ENCODE results near the gene GPR75.

- TF ChIP-seq CTCF (IDR thresholded peaks at IDR 0.05) (no peak), POLR2AphosphoS5 (IDR thresholded peaks at IDR 0.05; ENCODE audit: low read depth, low read length) (no peak)
Observed at GRCh38 chr2:53861824-53862223, 2.1 kb upstream of the GPR75 start.
